GM21825 (cell line): ENCODE measurements around the gene SPTSSA.
A peak's percentile ranks its signal among the peaks of the same experiment; 100 is the strongest.
"Not testable (repeated sequence)": the region's sequence is repeated elsewhere in the genome, so short reads cannot be mapped to it uniquely, and the experiment has no call there.

Experiments used
- ATAC-seq: cut with Tn5 transposase; IDR thresholded peaks from one replicate; pipeline ENCODE4 v1.9.1; 2021; ENCODE audit warnings: mild to moderate bottlenecking, moderate library complexity; ENCODE audit not compliant: unreplicated experiment

SPTSSA gene

DNA sequence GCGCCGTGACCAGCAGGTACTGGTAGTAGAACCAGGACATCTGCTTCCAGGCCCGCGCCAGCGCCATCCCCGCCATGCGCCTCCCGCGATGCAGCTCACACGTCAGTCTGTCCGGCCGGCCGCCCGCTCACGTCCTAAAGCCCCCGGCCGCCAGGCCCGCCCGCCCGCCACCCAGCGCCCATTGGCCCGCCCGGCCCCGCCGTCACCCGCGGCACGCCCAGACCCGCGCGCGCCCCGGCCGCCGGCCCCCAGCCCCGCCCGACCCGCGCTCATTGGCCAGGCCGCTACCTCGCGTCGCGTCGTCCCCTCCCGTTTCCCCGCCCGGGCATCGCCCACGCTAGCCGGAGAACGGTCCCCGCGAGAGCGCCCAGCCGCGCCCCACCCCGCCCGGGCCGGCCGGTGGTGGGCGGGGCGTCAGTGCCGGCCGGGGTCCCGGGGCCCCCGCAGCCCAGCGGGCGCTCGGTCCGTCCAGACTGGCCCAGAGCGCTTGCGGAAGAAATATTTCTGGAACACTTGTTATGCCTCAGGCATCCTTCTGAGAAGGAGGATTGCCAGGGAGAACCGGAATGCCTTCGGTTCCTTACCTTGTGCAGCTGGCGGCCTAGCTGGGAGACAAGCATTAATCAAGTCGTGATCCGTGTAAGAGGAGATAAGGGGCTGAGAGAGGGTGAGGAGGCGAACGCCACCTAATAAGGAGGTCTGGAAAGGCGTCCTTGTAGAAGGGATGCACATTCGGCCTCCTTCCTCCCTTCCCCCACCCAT is at the start of gene SPTSSA:
TSS of gene SPTSSA (minus strand) at position 109 of the 762 bp plus-strand sequence. CDS start at position 76, 33 bp downstream.
- peak; percentile 91 for ATAC-seq

DNA sequence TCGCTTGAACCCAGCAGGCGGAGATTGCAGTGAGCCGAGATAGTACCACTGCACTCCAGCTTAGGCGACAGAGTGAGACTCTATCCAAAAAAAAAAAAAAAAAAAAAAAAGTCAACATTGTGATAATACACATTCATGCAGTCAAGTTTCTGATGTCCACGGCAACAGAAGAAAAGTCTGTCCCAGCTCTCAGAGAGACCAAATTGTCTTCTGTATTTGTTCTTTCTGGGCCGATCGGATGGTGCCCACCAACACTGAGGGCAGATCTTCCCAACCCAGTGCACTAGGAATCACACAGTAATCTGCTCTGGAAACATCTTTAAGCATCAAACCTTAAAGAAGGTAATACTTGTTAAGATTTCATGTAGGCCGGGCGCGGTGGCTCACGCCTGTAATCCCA is 45.8 kb upstream of the SPTSSA start:
- no peak for ATAC-seq

DNA sequence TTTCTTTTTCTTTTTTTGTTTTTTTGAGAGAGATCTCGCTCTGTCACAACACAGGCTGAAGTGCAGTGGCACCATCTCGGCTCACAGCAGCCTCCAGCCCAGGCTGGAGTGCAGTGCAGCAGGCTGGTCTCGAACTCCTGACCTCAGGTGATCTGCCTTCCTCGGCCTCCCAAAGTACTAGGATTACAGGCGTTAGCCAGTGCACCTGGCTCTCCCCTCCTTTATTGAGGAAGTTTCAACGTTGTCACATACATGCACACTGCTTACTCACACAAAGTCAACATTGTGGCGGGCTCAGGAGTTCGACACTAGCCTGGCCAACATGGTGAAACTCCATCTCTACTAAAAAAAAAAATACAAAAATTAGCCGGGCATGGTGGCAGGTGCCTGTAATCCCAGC is 45.4 kb upstream of the SPTSSA start:
- ATAC-seq, result no peak

DNA sequence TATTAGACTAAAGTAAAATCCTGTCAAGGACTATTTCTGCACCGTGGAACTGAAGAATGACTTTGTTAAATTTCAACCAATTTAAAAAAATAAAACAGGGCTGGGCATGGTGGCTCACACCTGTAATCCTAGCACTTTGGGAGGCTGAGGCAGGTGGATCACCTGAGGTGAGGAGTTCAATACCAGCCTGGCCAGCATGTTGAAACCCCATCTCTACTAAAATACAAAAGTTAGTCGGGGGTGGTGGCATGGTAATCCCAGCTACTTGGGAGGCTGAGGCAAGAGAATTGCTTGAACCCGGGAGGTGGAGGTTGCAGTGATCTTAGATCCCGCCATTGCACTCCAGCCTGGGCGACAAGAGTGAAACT is 43.1 kb upstream of the SPTSSA start:
- ATAC-seq, result not testable (repeated sequence)

DNA sequence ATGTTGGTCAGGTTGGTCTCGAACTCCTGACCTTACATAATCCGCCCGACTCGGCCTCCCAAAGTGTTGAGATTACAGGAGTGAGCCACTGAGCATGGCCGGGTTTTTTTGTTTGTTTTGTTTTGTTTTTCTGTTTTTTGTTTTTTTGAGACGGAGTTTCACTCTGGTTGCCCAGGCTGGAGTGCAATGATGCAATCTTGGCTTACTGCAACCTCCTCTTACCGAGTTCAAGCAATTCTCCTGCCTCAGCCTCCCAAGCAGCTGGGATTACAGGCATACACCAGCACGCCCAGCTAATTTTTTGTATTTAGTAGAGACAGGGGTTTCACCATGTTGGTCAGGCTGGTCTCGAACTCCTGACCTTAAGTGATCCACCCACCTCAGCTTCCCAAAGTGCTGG is 42.0 kb upstream of the SPTSSA start:
- ATAC-seq, result not testable (repeated sequence)

DNA sequence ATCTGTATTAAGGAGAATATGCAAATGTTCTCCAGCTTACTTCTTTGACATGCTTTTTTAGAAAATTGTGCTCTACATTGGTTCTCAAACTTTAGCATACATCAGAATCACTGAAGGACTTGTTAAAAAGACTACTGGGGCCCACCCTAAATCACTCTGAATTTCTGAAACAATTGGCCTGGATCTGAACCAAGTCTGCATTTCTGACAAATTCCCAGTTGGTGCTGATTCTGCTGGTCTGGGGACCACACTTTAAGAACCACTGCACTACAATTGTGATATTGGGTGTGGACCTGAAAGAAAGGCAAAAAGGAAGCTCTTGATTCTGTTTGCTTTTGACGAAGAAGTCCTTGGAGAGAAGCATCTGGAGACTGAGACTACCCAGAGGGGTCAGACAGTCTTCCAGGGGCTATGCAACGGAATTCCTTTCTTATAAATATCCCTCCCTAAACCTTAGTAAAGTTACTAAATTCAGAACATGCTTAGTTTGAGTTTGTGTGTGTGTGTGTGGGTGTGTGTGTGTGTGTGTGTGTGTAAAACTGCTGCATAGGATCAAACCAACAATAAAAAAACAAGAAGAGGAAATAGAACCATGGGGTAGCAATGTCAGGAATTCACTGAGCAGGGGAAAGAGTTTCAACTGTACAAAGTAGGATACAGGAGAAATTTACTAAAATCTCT is 40.6 kb upstream of the SPTSSA start:
- no peak for ATAC-seq

GRCh38 chr14:34502001-34502400 is 40.0 kb upstream of the SPTSSA start:
- no peak for ATAC-seq

GRCh38 chr14:34501004-34501580 is 39.1 kb upstream of the SPTSSA start:
- no peak for ATAC-seq

- ATAC-seq, result peak; percentile 76
Observed at GRCh38 chr14:34498684-34499412, 36.8 kb upstream of the SPTSSA start.

DNA sequence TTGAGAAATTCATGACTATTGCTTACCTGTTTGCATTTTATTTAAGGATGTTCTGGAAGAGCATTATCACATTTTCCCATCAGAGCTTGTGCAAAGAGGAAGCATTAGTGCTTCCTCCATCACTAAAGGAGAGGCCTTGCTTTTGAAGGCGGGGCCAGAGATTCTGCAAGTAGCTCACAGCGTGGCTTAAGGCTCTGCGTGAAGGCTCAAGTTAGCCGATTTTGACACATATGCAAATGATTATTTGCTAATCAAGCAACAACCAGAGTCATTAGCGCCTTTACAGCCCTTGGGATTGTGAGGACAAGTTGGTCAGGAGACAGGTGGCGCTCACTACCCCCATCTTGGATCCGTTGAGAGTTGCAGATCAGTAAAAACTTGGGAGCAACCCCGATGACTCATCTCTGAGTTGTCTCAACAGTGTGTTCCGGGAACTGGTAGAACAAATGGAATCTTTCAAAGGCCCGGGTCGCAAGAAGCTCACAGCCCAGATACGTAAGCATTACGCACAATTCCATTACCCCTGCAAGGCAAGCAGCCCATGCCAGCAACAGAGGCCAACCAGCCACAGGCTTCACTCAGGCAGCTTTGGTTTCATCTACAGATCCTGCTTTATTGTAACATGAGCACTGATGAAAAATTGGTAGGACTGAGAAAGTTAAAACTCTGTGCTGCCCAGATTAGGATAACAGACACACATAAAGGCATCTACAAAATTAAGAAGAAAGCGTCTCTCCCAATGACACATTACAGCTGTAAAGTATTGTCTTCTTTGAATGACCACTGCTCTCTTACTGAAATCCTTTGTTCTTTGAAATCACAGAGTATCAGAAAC is 34.9 kb upstream of the SPTSSA start:
- no peak for ATAC-seq

DNA sequence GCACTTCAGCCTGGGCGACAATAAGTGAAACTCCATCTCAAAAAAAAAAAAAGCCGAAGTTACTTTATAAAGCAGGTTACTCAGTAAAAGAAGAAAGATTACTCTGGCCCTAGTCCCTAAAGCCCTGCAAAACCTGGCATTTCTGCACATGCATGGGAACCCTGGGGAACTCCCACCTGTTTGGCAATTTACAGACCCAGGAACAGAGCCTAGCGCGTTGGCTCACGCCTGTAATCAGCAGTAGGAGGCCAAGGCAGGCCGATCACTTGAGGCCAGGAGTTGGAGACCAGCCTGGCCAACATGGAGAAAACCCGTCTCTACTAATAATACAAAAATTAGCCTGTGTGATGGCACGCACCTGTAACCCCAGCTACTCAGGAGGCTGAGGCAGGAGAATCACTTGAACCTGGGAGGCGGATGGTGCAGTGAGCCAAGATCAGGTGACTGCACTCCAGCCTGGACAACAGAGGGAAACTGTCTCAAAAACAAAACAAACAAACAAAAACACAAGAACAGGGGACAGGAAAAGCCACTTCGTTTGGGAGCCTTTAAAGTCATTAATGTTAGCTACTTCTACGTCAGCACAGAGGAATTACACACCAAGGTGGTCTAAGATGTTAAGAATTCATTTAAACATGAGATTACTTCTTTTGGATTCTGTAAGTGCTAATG is 34.1 kb upstream of the SPTSSA start:
- ATAC-seq, result no peak

- no peak for ATAC-seq
Observed at GRCh38 chr14:34489324-34489723, 27.3 kb upstream of the SPTSSA start.

DNA sequence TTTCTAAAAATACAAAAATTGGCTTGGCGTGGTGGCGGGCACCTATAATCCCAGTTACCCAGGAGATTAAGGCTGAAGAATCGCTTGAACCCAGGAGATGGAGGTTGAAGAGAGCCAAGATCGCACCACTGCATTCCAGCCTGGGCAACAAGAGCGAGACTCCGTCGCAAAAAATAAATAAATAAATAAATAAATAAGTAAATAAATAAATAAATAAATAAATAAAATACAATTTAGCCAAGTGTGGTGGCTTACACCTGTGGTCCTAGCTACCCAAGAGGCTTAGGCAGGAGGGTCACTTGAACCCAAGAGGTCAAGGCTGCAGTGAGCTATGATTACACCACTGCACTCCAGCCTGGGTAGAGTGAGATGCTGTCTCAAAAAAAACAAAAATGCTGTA is 26.5 kb upstream of the SPTSSA start:
- no peak for ATAC-seq

- no peak for ATAC-seq
Observed at GRCh38 chr14:34484726-34485125, 22.7 kb upstream of the SPTSSA start.

DNA sequence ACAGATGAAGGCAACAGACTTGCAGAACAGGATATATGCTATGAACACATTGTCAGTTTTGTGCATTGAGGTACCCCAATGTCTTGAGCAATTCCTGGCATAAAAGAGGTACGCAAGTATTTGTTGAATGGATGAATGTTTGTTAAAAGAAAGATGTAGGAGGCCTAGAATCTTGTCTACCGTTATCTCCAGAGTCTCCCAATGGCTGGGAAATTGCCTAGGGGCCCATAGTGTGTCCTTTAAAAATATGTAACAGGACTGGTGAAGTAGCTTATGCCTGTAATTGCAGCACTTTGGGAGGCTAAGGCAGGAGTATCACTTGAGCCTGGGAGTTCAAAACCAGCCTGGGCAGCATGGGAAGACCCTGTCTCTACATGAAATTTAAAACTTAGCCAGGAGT is 20.4 kb upstream of the SPTSSA start:
- ATAC-seq, result no peak

DNA sequence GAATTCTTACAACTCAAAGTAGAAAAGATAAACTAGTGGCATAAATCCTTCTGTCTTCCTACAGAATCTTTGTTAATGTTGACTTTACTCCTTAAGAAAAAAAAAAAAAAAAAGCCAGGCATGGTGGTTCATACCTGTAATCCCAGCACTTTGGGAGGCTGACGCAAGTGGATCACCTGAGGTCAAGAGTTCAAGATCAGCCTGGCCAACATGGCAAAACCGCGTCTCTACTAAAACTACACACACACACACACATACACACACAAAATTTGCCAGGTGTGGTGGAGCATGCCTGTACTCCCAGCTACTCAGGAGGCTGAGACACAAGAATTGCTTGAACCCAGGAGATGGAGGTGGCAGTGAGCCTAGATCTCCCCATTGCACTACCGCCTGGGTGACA is 17.7 kb upstream of the SPTSSA start:
- ATAC-seq, result no peak

GRCh38 chr14:34478261-34478660 is 16.2 kb upstream of the SPTSSA start:
- no peak for ATAC-seq

GRCh38 chr14:34476036-34476435 is 14.0 kb upstream of the SPTSSA start:
- not testable (repeated sequence) for ATAC-seq

- ATAC-seq, result no peak
Observed at GRCh38 chr14:34475163-34475562, 13.1 kb upstream of the SPTSSA start.

GRCh38 chr14:34474187-34474679 is 12.2 kb upstream of the SPTSSA start:
- ATAC-seq, result no peak
